Endothelial cell of umbilical vein (primary cell): ENCODE data around the gene EPAS1. TPM values are rescaled to one million over a fixed set of nuclear protein-coding genes. Genes with fewer than 3 reads are reported as not detected.

Experiments used
- BruUV-seq: library from RNA; stranded (reverse); fragments of 400-500 nt; replicated peaks from 2 replicates; lab custom pipeline; 2021; lab: Mats Ljungman, UMichigan
- CTCF ChIA-PET: fragments of 300-600, 350-600 bp; sonication (Branson Sonifier 250); formaldehyde crosslinking; loops from one replicate; lab custom pipeline; 2021; ENCODE audit warnings: antibody characterized with exemption, inconsistent platforms; lab: Charles Lee
- POLR2A ChIA-PET: fragments of 300-600, 350-600 bp; sonication (Branson Sonifier 250); formaldehyde crosslinking; loops from one replicate; lab custom pipeline; 2021; ENCODE audit warnings: antibody characterized with exemption, inconsistent platforms; lab: Charles Lee
- DNase-seq: peaks from one replicate; pipeline ENCODE4 v3.0.0-alpha.2; 2011; ENCODE audit warnings: low read depth, low spot score
- FAIRE-seq: peaks from 2 replicates; lab custom pipeline; 2011; peaks lifted over from hg19 to GRCh38; lab: Jason Lieb, UNC
- H2AFZ ChIP-seq: 2 replicates; pipeline ENCODE4 v1.6.0; 2012; ENCODE audit warnings: low read depth, low read length, control low read depth, inconsistent platforms
- H3K27ac ChIP-seq: 2 replicates; pipeline ENCODE4 v1.5.1; 2011; ENCODE audit warnings: low read depth, mild to moderate bottlenecking, control low read depth, low read length, moderate library complexity; ENCODE audit not compliant: insufficient read depth
- H3K27me3 ChIP-seq, 2 experiments: 2 replicates each; pipeline versions ENCODE4 v1.6.0 to v1.6.1; 2011; ENCODE audit warnings: low read length in 2 of 2, mixed read lengths in 1 of 2; ENCODE audit not compliant: control insufficient read depth in 2 of 2, insufficient read depth in 2 of 2
- H3K36me3 ChIP-seq, 2 experiments: 2 replicates in 1 of 2; 3 replicates in 1 of 2; pipeline ENCODE4 v1.5.1; 2011; ENCODE audit warnings: low read length in 2 of 2, mild to moderate bottlenecking in 1 of 2, moderate library complexity in 1 of 2; ENCODE audit not compliant: control insufficient read depth in 2 of 2, insufficient read depth in 2 of 2; ENCODE audit errors: extremely low read depth in 1 of 2
- H3K4me1 ChIP-seq: 3 replicates; pipeline ENCODE4 v1.5.1; 2011; ENCODE audit warnings: mild to moderate bottlenecking, low read length; ENCODE audit not compliant: control insufficient read depth, insufficient read depth; ENCODE audit errors: extremely low read depth
- H3K4me2 ChIP-seq: 2 replicates; pipeline ENCODE4 v1.6.1; 2011; ENCODE audit warnings: low read length, control low read depth, mixed read lengths; ENCODE audit not compliant: insufficient read depth
- H3K4me3 ChIP-seq, 3 experiments: fragments of 200-600 bp in 1 of 3; sonication (generic), shearing (Covaris generic) in 1 of 3; replicated peaks in 1 of 3; 2 replicates each; pipeline ENCODE4 v1.5.1; 2011 to 2016; ENCODE audit warnings: control low read depth in 3 of 3, low read length in 3 of 3, mild to moderate bottlenecking in 2 of 3, inconsistent platforms in 1 of 3, low read depth in 1 of 3, moderate library complexity in 1 of 3; ENCODE audit not compliant: insufficient read depth in 1 of 3
- H3K79me2 ChIP-seq: 2 replicates; pipeline ENCODE4 v1.6.0; 2012; ENCODE audit warnings: low read length, inconsistent platforms; ENCODE audit not compliant: control insufficient read depth, insufficient read depth
- H3K9ac ChIP-seq: replicated peaks from 2 replicates; pipeline ENCODE3; 2011; ENCODE audit warnings: low read length, control low read depth; ENCODE audit not compliant: insufficient read depth; ENCODE audit errors: extremely low read depth
- H3K9me1 ChIP-seq: replicated peaks from 3 replicates; pipeline ENCODE4 v1.6.0; 2011; ENCODE audit warnings: mild to moderate bottlenecking, low read length; ENCODE audit not compliant: control insufficient read depth, insufficient read depth; ENCODE audit errors: extremely low read depth
- H3K9me3 ChIP-seq: replicated peaks from 2 replicates; pipeline ENCODE4 v1.5.1; 2012; ENCODE audit warnings: low read length, inconsistent platforms; ENCODE audit not compliant: control insufficient read depth, insufficient read depth
- H4K20me1 ChIP-seq: replicated peaks from 2 replicates; pipeline ENCODE3; 2011; ENCODE audit warnings: mild to moderate bottlenecking, low read length; ENCODE audit not compliant: control insufficient read depth, insufficient read depth; ENCODE audit errors: extremely low read depth
- EZH2 ChIP-seq: IDR thresholded peaks from 2 replicates; pipeline ENCODE4 v1.6.1; 2012; ENCODE audit warnings: borderline replicate concordance, low read depth, mild to moderate bottlenecking, moderate library complexity, low read length, inconsistent platforms; ENCODE audit not compliant: severe bottlenecking
- FOS ChIP-seq: IDR thresholded peaks from 2 replicates; pipeline ENCODE4 v1.6.1; 2011; ENCODE audit warnings: mild to moderate bottlenecking, low read length, moderate library complexity, borderline replicate concordance; ENCODE audit not compliant: insufficient read depth
- GATA2 ChIP-seq: IDR thresholded peaks from 2 replicates; pipeline ENCODE4 v1.7.0; 2011; ENCODE audit warnings: low read depth, mild to moderate bottlenecking, moderate library complexity, mixed read lengths, low read length; ENCODE audit not compliant: insufficient read length, insufficient read depth
- JUN ChIP-seq: IDR thresholded peaks from 2 replicates; pipeline ENCODE4 v1.6.1; 2011; ENCODE audit warnings: borderline replicate concordance, low read depth; ENCODE audit not compliant: insufficient read length, insufficient read depth
- MAX ChIP-seq: IDR thresholded peaks from 2 replicates; pipeline ENCODE4 v1.6.1; 2011; ENCODE audit not compliant: insufficient read depth, insufficient read length
- MYC ChIP-seq: IDR thresholded peaks from one replicate; pipeline ENCODE4 v1.6.1; 2011; ENCODE audit warnings: mild to moderate bottlenecking, low read depth, low read length
- POLR2A ChIP-seq: IDR thresholded peaks from 2 replicates; pipeline ENCODE4 v1.6.1; 2012; ENCODE audit warnings: low read depth, mild to moderate bottlenecking, control low read depth, low read length
- POLR2AphosphoS5 ChIP-seq: IDR thresholded peaks from 2 replicates; pipeline ENCODE4 v1.6.1; 2012; ENCODE audit warnings: low read depth, mild to moderate bottlenecking, control low read depth, low read length, moderate library complexity; ENCODE audit not compliant: insufficient read depth
- dilution Hi-C: fragments of 300-500 bp; cut with MboI; formaldehyde crosslinking; loops from one replicate; pipeline ENCODE4 v1.15.0; 2019; ENCODE audit warnings: low sequenced_read_pairs; ENCODE audit not compliant: extremely low pct_ligation_motif_present
- intact Hi-C: fragments of 100-400 bp; cut with micrococcal nuclease; formaldehyde crosslinking; loops from one replicate; pipeline ENCODE4 v1.10.0; 2022
- polyA plus RNA-seq, 4 experiments: library from polyadenylated mRNA; depleted of rRNA in 3 of 4; stranded (reverse) in 3 of 4; unstranded in 1 of 4; fragments of >200 nt; gene quantifications; 2 replicates each; pipeline versions ENCODE4 v1.2.1 to v1.2.3, GENCODE V29; 2011 to 2012; ENCODE audit warnings: missing spikeins in 1 of 4
- total RNA-seq: library from RNA; stranded (reverse); gene quantifications from 2 replicates; pipeline ENCODE4 v1.2.3, GENCODE V29; 2021
- TF ChIP-seq, protein P1 (sequence below), 2 donors: IDR thresholded peaks; 1 replicate in 1 of 2; 2 replicates in 1 of 2; pipeline ENCODE4 v1.5.1; 2011; ENCODE audit warnings: low read length in 2 of 2, mild to moderate bottlenecking in 2 of 2, moderate library complexity in 2 of 2, control low read depth in 1 of 2, inconsistent platforms in 1 of 2, low read depth in 1 of 2; ENCODE audit not compliant: insufficient read depth in 1 of 2; ENCODE audit errors: extremely low read depth in 1 of 2

EPAS1 gene
- total and polyA plus RNA-seq, 2 donors (not counting 3 experiments of a cell fraction or from before 2014, with no cell fraction given), result 229 to 374 TPM

- intact Hi-C loops (no loop called here), dilution Hi-C loops (no loop called here)
- H3K4me2 ChIP-seq, result no peak overlapping the region
- H3K9ac ChIP-seq, result no peak overlapping the region
- ChIA-PET POLR2A (no interaction called here), CTCF (interaction anchor here (0.7 kb wide), 1 partner anchor 379 kb away, joined by 3 read pairs; no protein-coding TSS in a partner anchor)
- H3K36me3 ChIP-seq, result peaks cover 41 to 74% of the 10 kb centered on the region in 2 experiments
- FAIRE-seq (no peak), DNase-seq (no peak)
- H3K27me3 ChIP-seq, result no peaks in the 10 kb centered on the region
- no peaks in the 10 kb centered on the region for H3K9me1 ChIP-seq
- H3K4me3 ChIP-seq, result no peak overlapping the region
- H4K20me1 ChIP-seq, result peaks cover 3% of the 10 kb centered on the region
- H2AFZ ChIP-seq, result no peak overlapping the region
- BruUV-seq, result no TSS peak
- TF ChIP-seq JUN (no peak), MYC (no peak)
- H3K4me1 ChIP-seq, result no peaks in the 10 kb centered on the region
- no peak overlapping the region for H3K27ac ChIP-seq
- H3K9me3 ChIP-seq, result no peaks in the 10 kb centered on the region
- no peaks in the 10 kb centered on the region for H3K79me2 ChIP-seq
Observed at GRCh38 chr2:46372475-46372874, 75.3 kb downstream of the EPAS1 start.

GRCh38 chr2:46373238-46373637 lies 76.0 kb downstream of the EPAS1 start:
- H3K4me3 ChIP-seq, result no peak overlapping the region
- no peak overlapping the region for H3K27ac ChIP-seq
- dilution Hi-C loops, result no loop called here
- no peaks in the 10 kb centered on the region for H3K79me2 ChIP-seq
- ChIA-PET POLR2A (no interaction called here), CTCF (no interaction called here)
- intact Hi-C loops, result no loop called here
- H3K36me3 ChIP-seq, result peaks cover 43 to 77% of the 10 kb centered on the region in 2 experiments
- no peak overlapping the region for H2AFZ ChIP-seq
- no peaks in the 10 kb centered on the region for H3K27me3 ChIP-seq
- no peak overlapping the region for H3K9ac ChIP-seq
- H3K9me1 ChIP-seq, result no peaks in the 10 kb centered on the region
- peaks cover 3% of the 10 kb centered on the region for H4K20me1 ChIP-seq
- no peaks in the 10 kb centered on the region for H3K4me1 ChIP-seq
- no peak for FAIRE-seq
- DNase-seq, result no peak
- H3K4me2 ChIP-seq, result no peak overlapping the region
- no TSS peak for BruUV-seq
- TF ChIP-seq GATA2, result no peak
- no peak for TF ChIP-seq JUN
- no peak for TF ChIP-seq POLR2AphosphoS5
- TF ChIP-seq, protein P1, sequence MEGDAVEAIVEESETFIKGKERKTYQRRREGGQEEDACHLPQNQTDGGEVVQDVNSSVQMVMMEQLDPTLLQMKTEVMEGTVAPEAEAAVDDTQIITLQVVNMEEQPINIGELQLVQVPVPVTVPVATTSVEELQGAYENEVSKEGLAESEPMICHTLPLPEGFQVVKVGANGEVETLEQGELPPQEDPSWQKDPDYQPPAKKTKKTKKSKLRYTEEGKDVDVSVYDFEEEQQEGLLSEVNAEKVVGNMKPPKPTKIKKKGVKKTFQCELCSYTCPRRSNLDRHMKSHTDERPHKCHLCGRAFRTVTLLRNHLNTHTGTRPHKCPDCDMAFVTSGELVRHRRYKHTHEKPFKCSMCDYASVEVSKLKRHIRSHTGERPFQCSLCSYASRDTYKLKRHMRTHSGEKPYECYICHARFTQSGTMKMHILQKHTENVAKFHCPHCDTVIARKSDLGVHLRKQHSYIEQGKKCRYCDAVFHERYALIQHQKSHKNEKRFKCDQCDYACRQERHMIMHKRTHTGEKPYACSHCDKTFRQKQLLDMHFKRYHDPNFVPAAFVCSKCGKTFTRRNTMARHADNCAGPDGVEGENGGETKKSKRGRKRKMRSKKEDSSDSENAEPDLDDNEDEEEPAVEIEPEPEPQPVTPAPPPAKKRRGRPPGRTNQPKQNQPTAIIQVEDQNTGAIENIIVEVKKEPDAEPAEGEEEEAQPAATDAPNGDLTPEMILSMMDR (IDR thresholded peaks at IDR 0.05; ENCODE audit: extremely low read depth in 1 of 2, insufficient read depth in 1 of 2, low read depth in 1 of 2, low read length in 2 of 2), result no peak
- TF ChIP-seq POLR2A, result no peak
- TF ChIP-seq MYC, result no peak
- no peak for TF ChIP-seq MAX
- no peak for TF ChIP-seq EZH2
- no peak for TF ChIP-seq FOS
- no peaks in the 10 kb centered on the region for H3K9me3 ChIP-seq
